Ishikawa (cell line): ENCODE data around the gene STX2.

Experiments
- CEBPB ChIP-seq: IDR thresholded peaks from 2 replicates; pipeline ENCODE4 v1.6.1; 2012
- CREB1 ChIP-seq: IDR thresholded peaks from 2 replicates; pipeline ENCODE4 v1.6.1; 2012; ENCODE audit warnings: low read depth
- EGR1 ChIP-seq: IDR thresholded peaks from 2 replicates; pipeline ENCODE4 v1.6.1; 2012
- EP300 ChIP-seq: IDR thresholded peaks from 2 replicates; pipeline ENCODE4 v1.6.1; 2012; ENCODE audit warnings: borderline replicate concordance
- FOXM1 ChIP-seq: IDR thresholded peaks from 2 replicates; pipeline ENCODE4 v1.6.1; 2012; ENCODE audit warnings: low read depth, borderline replicate concordance
- MAX ChIP-seq: IDR thresholded peaks from 2 replicates; pipeline ENCODE4 v1.6.1; 2012
- NFIC ChIP-seq: IDR thresholded peaks from 2 replicates; pipeline ENCODE4 v1.6.1; 2012
- RAD21 ChIP-seq: IDR thresholded peaks from 2 replicates; pipeline ENCODE4 v1.6.1; 2012; ENCODE audit warnings: low read depth
- REST ChIP-seq: IDR thresholded peaks from 2 replicates; pipeline ENCODE4 v1.6.1; 2012; ENCODE audit warnings: low read depth, mild to moderate bottlenecking
- TAF1 ChIP-seq: IDR thresholded peaks from 2 replicates; pipeline ENCODE4 v1.6.1; 2012; ENCODE audit warnings: low read depth, mild to moderate bottlenecking
- TCF12 ChIP-seq: IDR thresholded peaks from 2 replicates; pipeline ENCODE4 v1.6.1; 2012; ENCODE audit warnings: low read depth
- TEAD4 ChIP-seq: IDR thresholded peaks from 2 replicates; pipeline ENCODE4 v1.6.1; 2012
- YY1 ChIP-seq: IDR thresholded peaks from 2 replicates; pipeline ENCODE4 v1.6.1; 2012; ENCODE audit warnings: low read depth
- ZBTB7A ChIP-seq: IDR thresholded peaks from 2 replicates; pipeline ENCODE4 v1.6.1; 2012; ENCODE audit warnings: low read depth
- TF ChIP-seq, protein P1 (sequence below): IDR thresholded peaks from 2 replicates; pipeline ENCODE4 v1.6.1; 2012

Gene STX2

GRCh38 chr12:130787445-130788410 is 51.3 kb downstream of the STX2 start:
- TF ChIP-seq EGR1 (no peak), REST (no peak), YY1 (no peak), EP300 (no peak), FOXM1 (no peak), NFIC (no peak), RAD21 (no peak), MAX (no peak), TEAD4 (no peak), CREB1 (no peak), ZBTB7A (no peak), TCF12 (no peak), CEBPB (no peak), TAF1 (no peak)
- TF ChIP-seq, protein P1, sequence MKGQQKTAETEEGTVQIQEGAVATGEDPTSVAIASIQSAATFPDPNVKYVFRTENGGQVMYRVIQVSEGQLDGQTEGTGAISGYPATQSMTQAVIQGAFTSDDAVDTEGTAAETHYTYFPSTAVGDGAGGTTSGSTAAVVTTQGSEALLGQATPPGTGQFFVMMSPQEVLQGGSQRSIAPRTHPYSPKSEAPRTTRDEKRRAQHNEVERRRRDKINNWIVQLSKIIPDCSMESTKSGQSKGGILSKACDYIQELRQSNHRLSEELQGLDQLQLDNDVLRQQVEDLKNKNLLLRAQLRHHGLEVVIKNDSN = no peak

DNA sequence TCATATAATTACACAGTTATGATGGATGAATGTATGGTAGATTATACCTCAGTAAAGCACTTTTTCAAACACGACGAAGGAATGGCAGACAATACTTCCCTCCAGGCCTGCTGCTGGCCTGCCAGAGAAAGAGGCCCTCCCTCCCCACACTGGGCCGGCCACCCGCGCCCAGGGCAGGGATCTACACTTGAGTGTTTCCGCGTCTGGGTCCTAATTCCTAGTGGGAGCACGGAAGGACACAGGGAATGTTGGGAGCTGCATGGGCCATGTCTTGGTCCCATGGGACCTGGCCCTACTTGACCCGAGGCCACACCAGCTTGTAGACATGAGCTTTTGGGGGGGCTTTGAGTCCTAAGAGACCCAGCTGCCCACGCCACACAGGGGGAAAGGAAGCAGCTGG is 52.0 kb downstream of the STX2 start:
- no peak for TF ChIP-seq CEBPB
- TF ChIP-seq YY1 = no peak
- no peak for TF ChIP-seq TAF1
- TF ChIP-seq EP300 = no peak
- TF ChIP-seq TEAD4 = no peak
- no peak for TF ChIP-seq FOXM1
- TF ChIP-seq EGR1 = no peak
- no peak for TF ChIP-seq CREB1
- TF ChIP-seq, protein P1 = no peak
- no peak for TF ChIP-seq MAX
- TF ChIP-seq REST = no peak
- TF ChIP-seq TCF12 = no peak
- TF ChIP-seq ZBTB7A = no peak
- no peak for TF ChIP-seq NFIC
- no peak for TF ChIP-seq RAD21

DNA sequence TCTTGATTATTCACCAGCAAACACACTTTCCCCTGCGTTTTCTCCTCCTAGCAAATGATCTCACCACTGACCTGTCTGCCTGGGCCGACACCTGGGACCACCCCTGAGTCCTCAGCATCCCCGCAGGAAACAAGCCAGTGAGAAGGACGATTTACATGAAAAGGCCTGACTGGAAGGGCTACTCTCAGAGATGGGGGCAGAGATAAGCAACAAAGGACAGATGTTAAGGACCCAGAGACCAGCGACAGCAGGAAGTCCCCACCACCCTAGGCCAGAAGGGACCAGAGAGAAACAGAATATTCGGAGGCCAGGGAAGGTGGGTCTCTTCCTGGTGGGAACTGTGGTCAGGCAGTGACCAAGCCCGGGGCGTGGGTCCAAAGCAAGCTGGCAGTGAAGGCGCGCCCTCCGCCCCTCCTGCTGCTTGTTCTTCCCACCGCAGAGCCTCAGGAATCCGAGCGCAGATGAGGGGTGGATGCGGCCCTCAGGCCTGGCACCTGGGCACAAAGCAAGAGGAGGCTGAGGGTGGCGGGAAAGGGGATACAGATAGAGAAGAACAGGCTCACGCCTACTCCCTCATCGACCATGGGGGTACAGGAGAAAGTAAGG is 55.8 kb downstream of the STX2 start:
- TF ChIP-seq TCF12 (no peak), CEBPB (no peak), YY1 (no peak), EP300 (no peak), RAD21 (no peak)

- TF ChIP-seq TCF12 (no peak), ZBTB7A (no peak), CREB1 (no peak), TEAD4 (no peak)
Observed at GRCh38 chr12:130780880-130781575, 58.0 kb downstream of the STX2 start.

DNA sequence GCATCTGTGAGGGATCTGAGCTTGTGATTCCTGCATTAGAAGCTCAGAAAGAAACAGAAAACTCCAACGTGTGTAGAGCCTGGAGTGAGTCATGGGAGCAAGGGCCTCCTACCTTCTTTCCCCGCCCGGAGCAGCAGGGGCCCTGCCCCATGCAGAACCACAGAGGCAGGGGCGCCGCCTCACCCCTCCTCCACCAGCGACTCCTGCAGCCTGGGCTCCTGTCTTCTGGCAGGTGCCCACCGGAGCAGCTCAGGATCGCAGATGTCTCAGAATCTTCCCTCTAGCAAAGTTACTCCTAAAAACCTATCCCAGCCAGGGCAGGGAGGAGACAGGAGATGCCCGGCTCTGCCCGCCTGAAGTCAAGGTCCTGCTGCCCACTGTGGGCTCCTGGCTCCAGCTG is 58.7 kb downstream of the STX2 start:
- TF ChIP-seq TEAD4 (no peak), REST (no peak)
